ENCODE results near the gene ELOVL3. TPM values are rescaled to one million over a fixed set of nuclear protein-coding genes. Genes with fewer than 3 reads are reported as not detected.

Gene ELOVL3
- total RNA-seq, 4 donors from 2014 or later, result 0.19 TPM; not detected in 3

GRCh38 chr10:102274062-102274461 is 48.0 kb downstream of the ELOVL3 start:
- no peaks in the 10 kb centered on the region for H3K9me3 ChIP-seq
- H3K27me3 ChIP-seq, result no peaks in the 10 kb centered on the region
- H3K4me1 ChIP-seq, result peaks cover 15 to 31% (median 21%) of the 10 kb centered on the region in 4 donors
- TF ChIP-seq EP300 (IDR thresholded peaks at IDR 0.05) (no peak), CTCF (IDR thresholded peaks at IDR 0.05) (no peak), POLR2A (IDR thresholded peaks at IDR 0.05; ENCODE audit: low read depth) (no peak), POLR2AphosphoS5 (IDR thresholded peaks at IDR 0.05) (no peak)
- H3K27ac ChIP-seq (replicated peaks in 1 of 4), result no peak overlapping the region
- DNase-seq (ENCODE audit: extremely low spot score), result no peak
- intact Hi-C loops (cut with DNase I), result no loop called here
- H3K4me3 ChIP-seq, result no peak overlapping the region
- H3K36me3 ChIP-seq, result peaks cover 0 to 10% (median 0%) of the 10 kb centered on the region in 4 donors
- WGBS, result 63% methylated on average over 1 of the region's 1 CpG

GRCh38 chr10:102275343-102275742 is 49.2 kb downstream of the ELOVL3 start:
- H3K27me3 ChIP-seq, result no peaks in the 10 kb centered on the region
- no peak for DNase-seq (ENCODE audit: extremely low spot score)
- H3K9me3 ChIP-seq, result no peaks in the 10 kb centered on the region
- peaks cover 0 to 10% (median 0%) of the 10 kb centered on the region in 4 donors for H3K36me3 ChIP-seq
- TF ChIP-seq CTCF (IDR thresholded peaks at IDR 0.05) (no peak), POLR2AphosphoS5 (IDR thresholded peaks at IDR 0.05) (no peak), POLR2A (IDR thresholded peaks at IDR 0.05; ENCODE audit: low read depth) (no peak), EP300 (IDR thresholded peaks at IDR 0.05) (no peak)
- H3K27ac ChIP-seq (replicated peaks in 1 of 4), result no peak overlapping the region
- H3K4me1 ChIP-seq, result peaks cover 20 to 33% (median 27%) of the 10 kb centered on the region in 4 donors
- no peak overlapping the region for H3K4me3 ChIP-seq
- intact Hi-C loops (cut with DNase I), result no loop called here
- WGBS, result 83% methylated on average over 2 of the region's 2 CpGs

- H3K27ac ChIP-seq (replicated peaks in 1 of 4), result no peak overlapping the region
- no peak overlapping the region for H3K4me3 ChIP-seq
- intact Hi-C loops (cut with DNase I), result no loop called here
- no peaks in the 10 kb centered on the region for H3K27me3 ChIP-seq
- peaks cover 26 to 52% (median 40%) of the 10 kb centered on the region in 4 donors for H3K4me1 ChIP-seq
- no peaks in the 10 kb centered on the region for H3K9me3 ChIP-seq
- TF ChIP-seq POLR2A (IDR thresholded peaks at IDR 0.05; ENCODE audit: low read depth) (no peak), POLR2AphosphoS5 (IDR thresholded peaks at IDR 0.05) (no peak), CTCF (IDR thresholded peaks at IDR 0.05) (no peak), EP300 (IDR thresholded peaks at IDR 0.05) (no peak)
- peaks cover 0 to 5% (median 0%) of the 10 kb centered on the region in 4 donors for H3K36me3 ChIP-seq
- no peak for DNase-seq (ENCODE audit: extremely low spot score)
These were observed 53.0 kb downstream of the ELOVL3 start for GRCh38 chr10:102279104-102279503.

Other genes with a start within 250 kb of the ELOVL3 start
- 10 to 100 TPM; 12.9 to 19.3 (median 16.2) TPM for gene ARMH3, start 170.1 kb upstream of the ELOVL3 start, total RNA-seq
- 10 to 100 TPM; 21.2 to 40.0 (median 28.2) TPM for gene HPS6, start 160.9 kb upstream of the ELOVL3 start, total RNA-seq
- 10 to 100 TPM; 59.4 to 79.7 (median 65.6) TPM for gene LDB1, start 105.9 kb upstream of the ELOVL3 start, total RNA-seq
- 10 to 100 TPM; 10.8 to 49.5 (median 20.9) TPM for gene PPRC1, start 93.3 kb upstream of the ELOVL3 start, total RNA-seq
- gene NOLC1, start 73.9 kb upstream of the ELOVL3 start, total RNA-seq, result 10 to 100 TPM; 28.7 to 83.8 (median 48.5) TPM
- gene PITX3, start 15.2 kb downstream of the ELOVL3 start, total RNA-seq, result not detected
- 10 to 100 TPM; 33.1 to 52.4 (median 40.0) TPM for gene GBF1, start 19.2 kb downstream of the ELOVL3 start, total RNA-seq
- gene NFKB2, start 169.4 kb downstream of the ELOVL3 start, total RNA-seq, result 10 to 100 TPM; 18.7 to 47.0 (median 41.2) TPM
- gene PSD, start 192.5 kb downstream of the ELOVL3 start, total RNA-seq, result 100 to 1,000 TPM in 2 of 4 donors, 10 to 100 TPM in 2; 88.0 to 268 (median 108) TPM
- gene FBXL15, start 194.5 kb downstream of the ELOVL3 start, total RNA-seq, result 10 to 100 TPM; 19.5 to 45.9 (median 29.0) TPM
- gene CUEDC2, start 206.3 kb downstream of the ELOVL3 start, total RNA-seq, result 10 to 100 TPM; 61.0 to 92.7 (median 71.2) TPM
- 1 to 10 TPM in 1 of 4 donors, not detected in 3; 1.0 TPM for gene C10orf95, start 225.2 kb downstream of the ELOVL3 start, total RNA-seq

Data from esophagus muscularis mucosa (tissue), 4 donors.